ENCODE data around the gene RAB42.

- no peak for TF ChIP-seq CTCF (IDR thresholded peaks at IDR 0.05)
- no peak for TF ChIP-seq POLR2AphosphoS5 (IDR thresholded peaks at IDR 0.05; ENCODE audit: insufficient read depth in 1 of 2, low read depth in 1 of 2)
Observed at GRCh38 chr1:28577738-28578536, 14.1 kb upstream of the RAB42 start.

All from vagina (tissue), 2 donors.